ENCODE results near the gene SRF. TPM values are rescaled to one million over a fixed set of nuclear protein-coding genes. Genes with fewer than 3 reads are reported as not detected.

The SRF gene
- total RNA-seq (2022) (29.7 and 32.1 TPM in 2 replicates), Bru-seq, nascent RNA (percentile 72 among the genes with signal in this experiment), BruChase-seq, experiment 1, labeled RNA remaining after a 6-hour chase (percentile 90 among the genes with signal in this experiment), BruChase-seq, experiment 2, labeled RNA remaining after a 2-hour chase (percentile 79 among the genes with signal in this experiment)
- long read RNA-seq, full-length matches to known transcripts: 46 of 54 reads
- long read RNA-seq, partial matches to known transcripts: 4 of 54 reads
- long read RNA-seq, other reads (novel, unspliced or antisense): 4 of 54 reads

DNA sequence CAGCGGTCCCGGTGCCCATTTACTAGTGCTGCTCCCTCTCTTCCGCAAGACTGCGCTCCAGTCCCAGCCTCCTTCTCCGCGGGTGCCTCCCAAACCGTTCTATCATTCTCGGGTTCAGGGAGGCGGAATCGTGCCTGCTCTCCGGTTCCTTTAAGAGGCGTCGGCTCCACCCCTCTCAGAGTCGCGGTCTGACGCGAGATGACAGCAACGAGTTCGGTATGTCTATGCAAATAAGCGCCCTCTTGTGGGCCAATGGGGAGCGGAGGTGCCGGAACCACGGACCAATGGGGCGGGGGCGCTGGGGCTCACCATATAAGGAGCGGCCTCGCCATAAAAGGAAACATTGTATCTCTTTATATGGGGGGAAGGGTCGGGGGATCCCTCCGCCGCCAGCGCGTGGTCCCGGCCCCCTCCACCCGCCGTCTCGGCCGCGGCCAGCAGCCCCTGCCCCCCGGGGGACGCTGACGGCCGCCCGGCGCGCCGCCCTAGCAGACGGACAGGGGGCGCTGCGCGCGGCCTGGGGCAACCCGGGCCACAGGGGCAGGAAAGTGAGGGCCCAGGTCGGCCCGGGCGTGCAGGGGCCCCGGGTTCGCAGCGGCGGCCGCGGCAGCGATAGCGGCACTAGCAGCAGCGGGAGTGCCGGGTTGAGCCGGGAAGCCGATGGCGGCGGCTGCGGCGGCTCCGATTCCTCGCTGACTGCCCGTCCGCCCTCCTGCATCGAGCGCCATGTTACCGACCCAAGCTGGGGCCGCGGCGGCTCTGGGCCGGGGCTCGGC lies at the start of gene SRF:
SRF (plus strand) TSS at position 339 of the 776 bp plus-strand sequence; CDS start at position 727, 388 bp downstream.
- Mint-ChIP-seq H3K4me3 (ENCODE audit: unreplicated experiment) (peak within 1 kb of the TSS; percentile 87), H3K4me1 (ENCODE audit: insufficient read depth, unreplicated experiment) (peaks cover 30% of the 10 kb centered on the region), H3K36me3 (ENCODE audit: insufficient read depth, unreplicated experiment) (peaks cover 20% of the 10 kb centered on the region), H3K27me3 (ENCODE audit: insufficient read depth, unreplicated experiment) (no peaks in the 10 kb centered on the region), H3K27ac (ENCODE audit: low read depth, unreplicated experiment) (peak within 1 kb of the TSS; percentile 83), H3K9me3 (ENCODE audit: unreplicated experiment) (no peaks in the 10 kb centered on the region)
- peak; percentile 100 for DNase-seq (ENCODE audit: unreplicated experiment)
- TSS peak; percentile 43 for BruUV-seq (replicated peaks)
- POLR2A ChIA-PET: interaction anchor here (0.6 to 6.1 kb wide), 18 partner anchors 11 to 458 kb away, joined by 3 to 44 read pairs (median 4); partner anchors contain the start of genes CUL7, CUL9, GTPBP2 and KLC4
- CTCF ChIA-PET: interaction anchor here (0.6 to 1.2 kb wide), 3 partner anchors 75 to 156 kb away, joined by 3 to 4 read pairs (median 3); no protein-coding TSS in a partner anchor
- TF ChIP-seq, protein P1, sequence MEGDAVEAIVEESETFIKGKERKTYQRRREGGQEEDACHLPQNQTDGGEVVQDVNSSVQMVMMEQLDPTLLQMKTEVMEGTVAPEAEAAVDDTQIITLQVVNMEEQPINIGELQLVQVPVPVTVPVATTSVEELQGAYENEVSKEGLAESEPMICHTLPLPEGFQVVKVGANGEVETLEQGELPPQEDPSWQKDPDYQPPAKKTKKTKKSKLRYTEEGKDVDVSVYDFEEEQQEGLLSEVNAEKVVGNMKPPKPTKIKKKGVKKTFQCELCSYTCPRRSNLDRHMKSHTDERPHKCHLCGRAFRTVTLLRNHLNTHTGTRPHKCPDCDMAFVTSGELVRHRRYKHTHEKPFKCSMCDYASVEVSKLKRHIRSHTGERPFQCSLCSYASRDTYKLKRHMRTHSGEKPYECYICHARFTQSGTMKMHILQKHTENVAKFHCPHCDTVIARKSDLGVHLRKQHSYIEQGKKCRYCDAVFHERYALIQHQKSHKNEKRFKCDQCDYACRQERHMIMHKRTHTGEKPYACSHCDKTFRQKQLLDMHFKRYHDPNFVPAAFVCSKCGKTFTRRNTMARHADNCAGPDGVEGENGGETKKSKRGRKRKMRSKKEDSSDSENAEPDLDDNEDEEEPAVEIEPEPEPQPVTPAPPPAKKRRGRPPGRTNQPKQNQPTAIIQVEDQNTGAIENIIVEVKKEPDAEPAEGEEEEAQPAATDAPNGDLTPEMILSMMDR (IDR thresholded peaks at IDR 0.05; ENCODE audit: unreplicated experiment): peak; percentile 64
- intact Hi-C loops (cut with micrococcal nuclease): loop anchor here (1.0 to 5.0 kb wide), 3 partner anchors 58 to 346 kb away; partner anchors contain the start of genes DNPH1, POLR1C and YIPF3

DNA sequence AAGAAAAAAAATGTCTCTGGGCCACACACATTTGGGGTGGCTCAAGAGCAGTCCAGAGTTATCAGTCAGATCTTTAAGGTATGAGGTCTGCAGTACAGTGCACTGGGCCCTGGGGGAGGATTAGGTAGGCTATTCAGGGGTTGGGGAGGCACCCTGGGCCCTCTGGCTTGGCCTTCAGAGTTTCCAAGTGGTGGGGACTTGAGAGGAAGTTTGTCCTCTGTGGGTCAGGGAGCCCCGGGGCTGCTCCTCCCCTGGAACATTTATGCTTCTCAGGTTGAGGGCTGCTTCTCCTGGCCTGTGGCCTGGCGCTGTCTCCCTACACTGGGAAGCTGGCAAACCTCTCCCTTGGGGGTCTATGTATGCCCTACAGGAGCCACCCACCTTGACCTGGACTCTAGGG lies 48.9 kb upstream of the SRF start:
- H3K27ac Mint-ChIP-seq (ENCODE audit: low read depth, unreplicated experiment): peak overlapping the region; percentile 73

DNA sequence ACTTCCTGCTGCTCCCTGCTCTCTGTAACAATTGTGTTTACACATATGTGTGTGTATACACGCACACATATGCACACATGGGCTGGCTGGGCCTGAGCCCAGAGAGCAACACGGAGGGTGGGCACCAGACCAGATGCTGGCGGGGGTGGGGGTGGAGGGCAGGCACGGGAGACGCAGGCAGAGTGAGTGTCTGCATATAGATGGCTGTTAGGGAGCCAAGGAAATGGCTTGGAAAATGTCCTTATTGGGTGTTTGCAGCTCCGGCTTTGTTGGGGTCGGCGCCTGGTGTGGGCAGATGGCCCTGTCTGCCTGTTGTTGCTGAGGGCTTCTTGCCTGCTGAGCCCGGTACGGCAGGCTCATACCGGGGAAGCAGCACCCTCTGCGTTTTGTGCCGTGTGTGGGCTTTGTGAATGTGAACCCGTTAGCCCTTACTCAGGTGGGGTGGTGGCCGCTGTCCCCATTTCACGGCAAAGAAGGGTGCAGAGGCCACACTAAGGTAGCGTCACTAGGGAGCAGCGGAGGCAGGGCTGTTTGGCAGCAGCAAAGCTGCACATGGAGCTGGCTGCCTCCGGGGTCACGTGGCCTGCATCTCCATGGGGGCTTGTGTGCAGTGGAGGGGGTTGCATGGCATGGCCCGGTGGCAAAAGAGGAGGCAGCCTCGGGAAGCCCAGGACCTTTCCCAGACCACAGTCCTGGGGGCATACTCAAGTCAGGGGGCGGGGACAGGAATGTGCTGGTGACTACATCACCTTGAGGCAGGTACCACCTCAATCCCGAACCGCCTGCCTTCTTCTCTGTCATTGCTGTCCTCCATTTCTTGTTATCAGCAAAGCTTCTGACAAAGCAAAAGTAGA lies 47.4 kb upstream of the SRF start:
- CTCF ChIA-PET: interaction anchor here (0.7 to 2.7 kb wide), 2 partner anchors 20 to 47 kb away, joined by 3 to 11 read pairs; partner anchors contain the start of gene PTK7
- H3K27me3 Mint-ChIP-seq (ENCODE audit: insufficient read depth, unreplicated experiment): no peaks in the 10 kb centered on the region
- peaks cover 6% of the 10 kb centered on the region for H3K36me3 Mint-ChIP-seq (ENCODE audit: insufficient read depth, unreplicated experiment)
- H3K4me1 Mint-ChIP-seq (ENCODE audit: insufficient read depth, unreplicated experiment): peaks cover 32% of the 10 kb centered on the region
- no peak overlapping the region for H3K27ac Mint-ChIP-seq (ENCODE audit: low read depth, unreplicated experiment)
- no TSS peak for BruUV-seq (replicated peaks)
- no peak overlapping the region for H3K4me3 Mint-ChIP-seq (ENCODE audit: unreplicated experiment)
- H3K9me3 Mint-ChIP-seq (ENCODE audit: unreplicated experiment): no peaks in the 10 kb centered on the region
- intact Hi-C loops (cut with micrococcal nuclease): no loop called here
- POLR2A ChIA-PET: interaction anchor here (0.5 to 1.5 kb wide), 4 partner anchors 23 to 246 kb away, joined by 3 to 5 read pairs (median 4); partner anchors contain the start of gene ZNF318
- TF ChIP-seq, protein P1 (IDR thresholded peaks at IDR 0.05; ENCODE audit: unreplicated experiment): no peak
- no peak for DNase-seq (ENCODE audit: unreplicated experiment)

More for the DNA sequence above, 48.9 kb upstream of the SRF start:
- peaks cover 9% of the 10 kb centered on the region for H3K36me3 Mint-ChIP-seq (ENCODE audit: insufficient read depth, unreplicated experiment)
- ChIA-PET POLR2A (interaction anchor here (1.2 to 3.7 kb wide), 5 partner anchors 25 to 247 kb away, joined by 3 to 17 read pairs (median 6); partner anchors contain the start of genes PTK7 and ZNF318), CTCF (interaction anchor here (0.7 to 2.7 kb wide), 2 partner anchors 21 to 1039 kb away, joined by 3 to 11 read pairs; no protein-coding TSS in a partner anchor)
- BruUV-seq (replicated peaks): no TSS peak
- intact Hi-C loops (cut with micrococcal nuclease): no loop called here
- DNase-seq (ENCODE audit: unreplicated experiment): no peak
- H3K27me3 Mint-ChIP-seq (ENCODE audit: insufficient read depth, unreplicated experiment): no peaks in the 10 kb centered on the region
- H3K9me3 Mint-ChIP-seq (ENCODE audit: unreplicated experiment): no peaks in the 10 kb centered on the region
- no peak overlapping the region for H3K4me3 Mint-ChIP-seq (ENCODE audit: unreplicated experiment)
- TF ChIP-seq, protein P1 (IDR thresholded peaks at IDR 0.05; ENCODE audit: unreplicated experiment): no peak
- peaks cover 35% of the 10 kb centered on the region for H3K4me1 Mint-ChIP-seq (ENCODE audit: insufficient read depth, unreplicated experiment)
